Measurements from ENCODE around the gene LDOC1.
"Not testable (repeated sequence)": the region's sequence is repeated elsewhere in the genome, so short reads cannot be mapped to it uniquely, and the experiment has no call there.

The LDOC1 gene

DNA sequence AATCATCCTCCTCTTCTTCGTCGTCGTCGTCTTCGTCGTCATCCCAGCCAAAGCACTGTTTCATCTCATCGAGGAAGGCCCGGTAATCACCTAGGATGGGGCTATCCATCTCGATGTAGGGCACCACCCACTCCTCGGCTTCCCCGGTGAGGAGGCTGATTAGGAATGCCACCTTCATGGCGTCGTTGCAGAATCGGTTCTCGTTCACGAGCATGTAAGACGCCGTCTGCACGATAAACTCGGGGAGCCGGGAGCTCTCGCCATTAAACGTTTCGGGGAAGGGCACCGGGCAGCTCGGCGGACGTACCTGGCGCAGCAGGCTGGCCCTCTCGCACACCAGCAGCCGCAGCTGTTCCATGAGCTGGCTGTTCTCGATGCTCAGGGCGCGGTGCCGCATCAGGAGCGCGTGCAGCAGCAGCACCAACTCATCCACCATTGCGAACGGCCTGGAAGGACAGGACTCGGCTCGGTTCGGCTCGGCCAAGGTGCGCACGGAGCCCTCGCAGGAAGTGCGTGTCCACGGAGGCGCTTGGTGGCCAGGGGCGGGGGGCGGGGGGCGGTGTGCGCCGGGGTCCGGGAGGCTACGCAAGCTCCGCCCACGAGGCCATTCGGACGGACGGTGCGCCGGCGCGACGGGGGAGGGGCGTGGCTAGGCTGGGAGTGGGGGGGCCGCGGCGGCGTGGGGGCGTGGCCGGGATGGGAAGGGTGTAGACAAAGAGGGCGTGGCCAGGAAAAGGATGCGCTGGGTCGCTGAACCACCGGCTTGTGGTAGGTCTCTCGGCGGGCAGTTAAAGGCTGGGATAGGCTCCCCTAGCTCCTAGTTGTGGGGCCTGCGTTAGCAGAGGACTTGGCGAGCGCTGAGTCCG lies at the start of gene LDOC1:
Gene LDOC1 (minus strand): TSS at position 544 of the 866 bp plus-strand sequence. CDS start 108 bp downstream, at position 436.
- peak; percentile 51 to 72 for DNase-seq

DNA sequence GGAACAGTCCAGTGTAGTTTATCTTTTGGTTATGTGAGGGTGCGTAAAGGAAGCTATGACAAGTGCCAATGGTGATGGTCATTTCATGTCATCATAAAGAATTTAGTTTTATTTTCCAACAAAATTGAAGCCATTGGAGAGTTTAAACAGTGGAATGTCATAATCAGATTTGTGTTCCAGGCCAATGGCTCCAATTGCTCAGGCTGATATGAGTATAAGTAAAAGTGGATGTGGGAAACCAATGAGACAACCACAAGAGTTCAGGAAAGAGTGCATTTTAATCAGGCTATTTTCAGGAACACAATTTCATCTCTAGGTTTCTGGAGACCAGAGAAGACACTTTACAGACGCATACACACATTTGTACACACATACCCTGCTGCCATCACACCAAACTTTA lies 44.7 kb upstream of the LDOC1 start:
- no peak for DNase-seq

DNA sequence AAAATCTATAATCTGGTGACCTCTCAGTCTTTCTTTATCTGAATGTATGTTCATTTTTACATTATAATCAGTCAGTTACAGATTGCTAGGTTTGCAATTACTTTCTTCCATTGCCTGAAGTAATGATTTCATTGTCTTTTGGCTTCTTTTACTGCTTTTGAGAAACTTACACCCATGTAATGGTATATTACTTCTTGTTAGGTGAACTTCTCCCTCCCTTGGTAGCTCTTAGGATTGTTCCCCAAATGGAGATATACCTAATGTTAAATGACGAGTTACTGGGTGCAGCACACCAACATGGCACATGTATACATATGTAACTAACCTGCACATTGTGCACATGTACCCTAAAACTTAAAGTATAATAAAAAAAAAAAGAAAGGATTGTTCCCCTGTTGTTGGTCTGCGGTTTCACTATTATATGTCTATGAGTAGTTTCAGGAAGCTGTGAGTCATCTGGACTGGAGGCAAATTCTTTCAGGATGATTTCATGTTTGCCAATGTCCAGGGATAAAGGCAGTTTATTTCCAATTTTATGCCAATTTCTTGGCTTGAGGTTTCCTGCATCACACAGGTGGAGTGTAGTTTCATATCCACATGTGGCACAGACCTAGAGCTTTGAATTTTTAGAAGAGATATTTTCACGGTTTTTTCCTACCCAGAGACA lies 43.5 kb upstream of the LDOC1 start:
- DNase-seq = no peak

DNA sequence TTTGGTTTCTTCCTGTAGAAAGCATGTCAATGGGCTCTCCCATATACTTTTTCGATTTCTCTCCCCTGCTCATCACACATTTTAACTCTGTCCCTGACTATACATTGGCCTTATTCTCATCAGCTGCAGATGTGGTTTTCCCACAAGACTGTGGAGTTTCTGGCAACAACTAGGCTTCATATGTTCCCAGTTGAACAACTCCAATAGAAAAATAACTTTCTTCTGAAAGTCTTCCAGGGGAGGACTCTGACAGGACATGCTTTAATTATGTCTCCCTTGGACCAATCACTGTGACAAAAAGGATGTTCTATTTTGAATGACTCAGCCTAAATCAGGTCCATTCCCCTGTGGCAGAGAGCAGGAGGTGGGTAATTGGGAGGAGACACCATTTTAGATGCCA lies 37.3 kb upstream of the LDOC1 start:
- no peak for DNase-seq

DNA sequence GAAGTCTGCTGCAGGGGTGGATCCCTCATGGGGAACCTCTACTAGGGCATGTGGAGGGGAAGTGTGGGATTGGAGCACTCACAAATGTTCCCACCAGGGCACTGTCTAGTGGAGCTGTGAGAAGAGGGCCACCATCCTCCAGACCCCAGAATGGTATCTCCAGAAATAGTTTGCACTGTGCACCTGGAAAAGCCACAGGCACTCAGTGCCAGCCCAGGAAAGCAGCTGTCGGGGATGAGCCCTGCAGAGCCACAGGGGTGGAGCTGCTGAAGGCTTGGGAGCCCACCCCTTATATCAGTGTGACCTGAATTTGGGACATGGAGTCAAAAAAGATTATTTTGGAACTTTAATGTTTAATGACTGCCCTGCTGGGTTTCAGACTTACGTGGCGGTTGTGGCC lies 25.0 kb upstream of the LDOC1 start:
- DNase-seq = no peak

DNA sequence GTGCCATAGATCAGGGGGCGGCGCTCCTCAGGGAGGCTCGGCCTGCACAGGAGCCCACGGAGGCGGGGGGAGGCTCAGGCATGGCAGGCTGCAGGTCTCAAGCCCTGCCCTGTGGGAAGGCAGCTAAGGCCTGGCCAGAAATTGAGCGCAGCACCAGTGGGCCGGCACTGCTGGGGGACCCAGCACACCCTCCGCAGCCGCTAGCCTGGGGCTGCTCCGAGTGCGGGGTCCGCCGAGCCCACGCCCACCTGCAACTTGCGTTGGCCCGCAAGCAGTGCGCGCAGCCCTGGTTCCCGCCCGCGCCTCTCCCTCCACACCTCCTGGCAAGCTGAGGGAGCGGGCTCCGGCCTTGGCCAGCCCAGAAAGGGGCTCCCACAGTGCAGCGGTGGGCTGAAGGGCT lies 11.6 kb upstream of the LDOC1 start:
- not testable (repeated sequence) for DNase-seq

DNA sequence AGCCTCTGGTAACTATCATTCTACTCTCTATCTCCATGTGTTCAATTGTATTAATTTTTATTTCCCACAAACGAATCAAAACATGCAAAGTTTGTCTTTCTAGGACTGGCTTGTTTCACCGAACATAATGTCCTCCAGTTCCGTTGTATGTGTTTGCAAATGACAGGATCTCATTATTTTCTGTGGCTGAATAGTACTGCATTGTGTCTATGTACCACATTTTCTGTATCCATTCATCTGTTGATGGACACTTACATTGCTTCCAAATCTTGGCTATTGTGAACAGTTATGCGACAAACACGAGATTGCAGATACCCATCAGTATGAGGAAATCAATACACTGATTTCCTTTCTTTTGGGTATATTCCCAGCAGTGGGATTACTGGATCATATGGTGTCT lies 8.4 kb upstream of the LDOC1 start:
- DNase-seq = peak in 1 of 2 donors; percentile 53

DNA sequence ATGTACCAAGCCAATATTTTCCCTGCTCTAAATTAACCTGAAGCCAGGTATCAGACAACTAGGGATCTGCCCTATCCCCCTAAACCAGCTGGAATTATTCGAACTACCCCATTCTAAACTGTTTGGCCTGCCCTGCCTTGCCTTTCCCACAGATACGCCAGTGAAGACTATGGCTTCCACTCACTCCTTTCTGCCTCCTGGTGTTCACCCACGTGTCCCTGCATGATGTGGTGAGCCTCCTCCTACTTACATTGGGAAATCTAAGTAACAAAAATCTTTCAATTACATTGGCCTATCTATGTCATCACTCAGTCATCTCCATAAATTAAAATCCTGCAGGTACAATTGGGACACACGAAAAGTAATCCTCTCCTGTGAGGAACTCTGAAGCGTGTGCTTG lies 6.1 kb upstream of the LDOC1 start:
- no peak for DNase-seq

DNA sequence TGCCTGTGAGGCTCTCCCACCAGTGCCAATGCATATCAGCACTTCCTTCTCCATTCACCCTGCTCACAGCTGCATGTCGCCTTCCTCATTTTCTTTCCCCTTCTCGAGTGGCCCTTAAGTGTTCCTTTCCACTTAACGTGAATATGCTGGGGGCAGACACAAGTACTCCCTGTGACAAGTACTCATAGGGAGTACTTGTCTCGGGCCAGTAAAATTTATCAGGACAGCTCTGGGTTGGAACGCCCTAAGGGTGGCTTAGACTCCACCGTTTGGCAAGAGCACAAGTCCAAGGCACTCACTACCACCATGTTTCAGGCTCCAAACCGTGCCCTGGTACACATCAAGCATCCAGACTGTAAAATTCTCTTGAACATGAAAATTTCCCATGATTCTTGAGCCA lies 3.9 kb upstream of the LDOC1 start:
- no peak for DNase-seq

DNA sequence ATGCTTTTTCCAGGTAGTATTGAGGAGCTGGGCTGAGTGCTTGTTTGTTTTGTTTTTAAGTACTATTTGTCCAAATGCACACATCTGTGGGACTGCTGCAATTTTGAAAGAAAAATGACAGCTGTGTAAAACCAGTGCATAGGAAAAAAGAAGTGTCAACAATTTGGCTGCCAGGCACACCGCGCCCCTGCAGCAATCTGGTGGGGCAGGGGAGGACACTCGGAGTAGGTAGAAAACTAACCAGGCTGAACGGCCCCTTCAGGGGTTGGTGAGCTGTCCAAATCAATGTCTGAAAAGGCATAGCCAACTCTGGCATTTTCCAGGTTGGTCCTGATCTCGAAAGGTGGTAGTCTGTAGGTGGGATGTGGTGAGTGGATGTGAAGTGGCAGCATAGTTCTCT lies 1.1 kb downstream of the LDOC1 start:
- no peak for DNase-seq

DNA sequence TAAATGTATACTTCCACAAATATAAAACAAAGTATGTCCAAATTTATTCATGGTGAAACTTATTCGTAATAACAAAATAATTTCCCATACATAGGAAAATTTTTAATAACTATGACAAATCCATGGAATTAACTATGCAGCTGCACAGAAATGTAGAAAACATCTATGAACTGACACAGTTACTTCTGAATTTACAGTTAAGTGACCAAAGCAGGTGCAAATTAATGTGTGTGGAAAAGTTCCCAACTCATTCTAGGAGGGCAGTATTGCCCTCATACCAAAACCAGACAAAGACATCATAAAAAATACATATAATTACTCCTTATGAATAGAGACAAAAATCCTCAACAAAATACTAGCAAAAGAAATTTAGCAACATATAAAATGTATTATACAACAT lies 12.5 kb downstream of the LDOC1 start:
- DNase-seq = no peak

DNA sequence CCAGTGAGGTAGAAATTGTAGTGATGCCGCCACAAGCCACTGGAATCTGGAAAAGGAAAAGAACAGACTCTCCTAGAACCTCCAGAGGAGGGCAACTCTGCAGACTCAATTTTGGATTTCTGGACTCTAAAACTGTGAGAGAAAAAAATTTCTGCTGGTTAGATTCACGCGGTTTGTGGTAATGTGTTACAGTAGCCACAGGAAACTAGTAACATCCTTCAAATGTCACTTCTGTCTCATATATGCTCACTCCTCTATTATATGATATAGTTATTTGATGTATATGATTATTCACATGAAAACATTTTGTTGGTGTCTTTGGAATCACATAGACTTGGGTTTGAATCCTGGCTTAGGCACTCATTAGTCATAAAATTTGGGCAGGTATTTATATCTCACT lies 18.8 kb downstream of the LDOC1 start:
- DNase-seq = no peak

DNA sequence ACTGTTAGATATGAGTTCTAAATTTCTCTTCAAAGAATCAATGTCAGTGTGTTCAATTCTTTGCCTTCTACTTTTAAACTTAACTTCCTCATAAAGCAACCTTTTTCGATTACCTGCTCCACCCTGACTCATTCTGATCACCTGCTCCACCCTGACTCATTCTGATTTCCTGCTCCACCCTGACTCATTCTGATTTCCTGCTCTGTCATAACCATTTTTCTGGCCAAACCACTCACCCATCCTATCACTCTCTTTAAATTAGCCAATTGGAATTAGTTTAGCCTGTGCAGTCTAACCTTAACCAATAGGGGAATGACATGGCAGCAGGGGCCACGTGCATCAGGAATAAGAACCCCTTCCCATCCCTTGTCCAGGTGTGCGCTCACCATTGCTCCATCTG lies 21.7 kb downstream of the LDOC1 start:
- DNase-seq = not testable (repeated sequence)

DNA sequence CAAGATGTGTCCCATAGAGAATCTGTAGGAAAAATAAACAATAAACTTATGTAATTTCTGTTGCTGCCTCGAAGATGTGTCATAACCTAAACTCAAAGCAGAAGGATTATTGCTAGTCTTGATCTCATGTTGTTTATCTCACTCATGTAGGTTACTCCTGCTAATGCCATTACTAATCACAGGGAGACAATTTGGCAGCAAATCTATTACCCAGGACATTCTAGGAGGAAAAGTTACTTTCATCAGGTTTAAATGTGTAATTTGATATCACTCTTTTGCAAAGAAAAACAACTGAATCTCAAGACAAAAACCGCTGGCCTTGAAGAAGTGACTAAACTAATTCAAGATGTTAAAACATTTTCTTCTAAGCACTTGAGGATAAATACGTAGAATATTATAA lies 34.0 kb downstream of the LDOC1 start:
- no peak for DNase-seq

DNA sequence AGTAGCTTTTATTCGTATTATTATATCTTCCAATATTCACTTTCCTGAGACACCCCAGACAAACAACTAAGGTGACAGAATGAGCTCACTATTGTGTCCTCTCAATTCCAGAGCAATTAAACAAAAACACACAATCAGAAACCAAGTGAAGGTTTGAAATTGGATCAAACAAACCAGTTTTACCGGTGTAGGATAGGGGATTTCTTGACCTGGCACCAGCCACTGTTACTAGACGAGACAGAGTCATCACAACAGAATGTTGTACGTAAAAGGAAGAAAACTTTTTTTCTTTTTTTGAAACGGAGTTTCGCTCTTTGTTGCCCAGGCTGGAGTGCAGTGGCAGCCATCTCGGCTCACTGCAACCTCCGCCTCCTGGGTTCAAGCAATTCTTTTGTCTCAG lies 43.7 kb downstream of the LDOC1 start:
- no peak for DNase-seq

DNA sequence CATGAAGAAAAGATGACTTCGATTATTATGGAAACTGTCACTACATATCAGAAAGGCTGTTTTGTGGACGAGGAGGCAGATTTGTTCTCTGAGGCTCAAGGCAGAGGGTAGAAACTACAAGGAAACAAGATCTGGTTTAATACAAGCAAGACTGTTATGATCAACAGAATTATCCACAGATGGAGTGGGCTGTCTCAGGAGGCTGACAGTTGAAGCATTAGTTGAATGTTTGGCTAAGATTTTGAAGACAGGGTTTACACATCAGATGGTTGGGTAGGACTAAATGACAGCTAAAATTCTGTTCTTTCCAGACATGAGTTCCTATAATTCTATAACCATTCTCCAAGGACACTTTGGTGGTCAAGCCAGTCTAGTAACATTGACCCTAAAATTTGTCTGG lies 49.8 kb downstream of the LDOC1 start:
- DNase-seq = no peak

Measured in hippocampal formation (tissue), 2 donors.